GM21381 (cell line): ENCODE measurements around the gene RPL35A.

ENCODE experiments used
- ATAC-seq: cut with Tn5 transposase; IDR thresholded peaks from one replicate; pipeline ENCODE4 v1.9.1; 2021; ENCODE audit warnings: mild to moderate bottlenecking, moderate library complexity; ENCODE audit not compliant: unreplicated experiment

RPL35A gene

DNA sequence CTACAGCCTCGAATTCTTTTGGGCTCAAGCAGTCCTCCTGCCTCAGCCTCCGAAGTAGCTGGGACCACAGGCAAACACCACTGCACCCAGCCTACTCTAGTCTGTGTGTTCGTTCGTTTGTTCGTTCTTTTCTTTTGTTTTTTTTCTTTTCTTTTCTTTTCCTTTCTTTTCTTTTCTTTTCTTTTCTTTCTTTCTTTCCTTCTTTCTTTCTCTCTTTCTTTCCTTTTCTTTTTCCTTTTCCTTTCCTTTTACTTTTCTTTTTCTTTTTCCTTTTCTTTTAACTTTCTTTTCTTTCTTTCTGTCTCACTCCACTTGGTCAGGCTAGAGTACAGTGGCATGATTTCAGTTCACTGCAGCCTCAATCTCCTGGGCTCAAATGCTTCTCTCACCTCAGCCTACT, 46.9 kb downstream of the RPL35A start:
- ATAC-seq = no peak

DNA sequence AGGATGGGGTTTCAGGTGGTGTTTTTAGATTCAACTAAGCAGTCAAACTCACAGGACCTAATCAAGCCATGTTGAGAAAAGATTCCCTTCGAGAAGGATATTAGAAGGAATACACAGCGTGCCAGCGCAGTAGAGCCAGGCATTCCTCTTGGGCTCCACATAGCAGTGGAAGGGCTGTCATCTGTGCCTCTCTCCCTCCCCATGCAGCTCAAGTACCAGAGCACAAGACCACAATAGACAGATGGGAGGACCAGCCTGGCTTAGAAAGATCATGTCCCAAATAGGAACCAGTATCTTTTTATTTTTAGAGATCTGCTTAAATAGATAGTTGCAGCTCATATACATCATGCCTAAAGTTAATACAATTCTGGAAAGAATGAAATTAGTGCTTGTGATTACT, 47.9 kb downstream of the RPL35A start:
- ATAC-seq = no peak
